Erythroblast (primary cell): ENCODE results near the gene MMEL1.

ENCODE experiments used
- GATA1 ChIP-seq: IDR thresholded peaks from 2 replicates; pipeline ENCODE4 v1.6.1; 2011; ENCODE audit warnings: low read depth, mild to moderate bottlenecking, control low read depth, low read length, moderate library complexity
- POLR2A ChIP-seq: IDR thresholded peaks from 2 replicates; pipeline ENCODE4 v1.6.1; 2011; ENCODE audit warnings: mild to moderate bottlenecking, low read length

GRCh38 chr1:2645143-2645542 lies 12.3 kb upstream of the MMEL1 start:
- TF ChIP-seq POLR2A: no peak
- no peak for TF ChIP-seq GATA1
